OCI-LY3 (cell line): ENCODE results near the gene KLHL15.

Source experiments
- CTCF ChIP-seq: fragments of 200-600, 300-600 bp; sonication (generic); IDR thresholded peaks from 2 replicates; pipeline ENCODE4 v1.5.1; 2014; ENCODE audit warnings: antibody characterized with exemption, low read length, low read depth
- EZH2phosphoT487 ChIP-seq: fragments of 200-600 bp; shearing (Covaris generic); IDR thresholded peaks from 2 replicates; pipeline ENCODE4 v1.6.1; 2018; ENCODE audit warnings: antibody characterized with exemption, mixed run types, low read depth

GRCh38 chrX:23936180-23936579 is 90.8 kb downstream of the KLHL15 start:
- no peak for TF ChIP-seq CTCF
- no peak for TF ChIP-seq EZH2phosphoT487
